AML-193 (cell line): ENCODE results near the gene B3GNT8.

Source experiments
- DNase-seq, 2 experiments: peaks; one replicate each; lab custom pipeline; 2025; lab: John Stamatoyannopoulos, UW

B3GNT8 gene

DNA sequence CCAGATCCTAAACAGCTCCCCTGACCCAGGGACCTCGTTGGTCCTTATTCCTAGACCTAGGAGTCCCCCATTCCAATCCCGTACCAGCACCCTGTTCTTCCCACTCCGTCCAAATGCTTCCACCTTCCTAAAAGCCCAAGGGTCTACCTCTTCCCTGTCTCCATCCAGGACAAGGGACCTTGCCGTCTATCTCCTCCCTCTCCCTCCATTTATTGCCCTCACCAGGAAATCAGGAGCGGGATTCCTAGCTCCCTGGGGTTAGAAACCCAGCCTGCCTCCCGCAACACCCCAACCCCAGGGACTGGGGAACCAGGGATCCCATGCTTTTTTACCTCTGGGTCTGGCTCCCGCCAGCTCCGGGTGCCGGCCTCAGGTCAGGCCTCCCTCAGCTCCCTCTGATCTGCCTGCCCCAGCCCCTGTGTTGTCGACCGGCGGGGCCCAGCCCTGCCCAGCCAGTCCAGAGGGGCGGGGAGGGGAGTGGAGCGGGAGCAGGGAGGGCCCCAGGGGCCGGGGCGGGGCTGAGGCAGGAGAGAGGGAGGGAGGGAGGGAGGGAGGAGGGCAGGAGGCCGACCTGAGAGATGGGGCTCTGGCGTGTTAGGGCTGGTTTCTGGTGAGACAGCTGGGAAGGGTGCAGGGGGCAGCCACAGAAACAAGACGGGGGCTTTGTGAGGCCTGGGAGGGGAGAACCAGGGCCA is at the start of gene B3GNT8:
Gene B3GNT8, minus strand, starts transcription at position 423 of the 695 bp plus-strand sequence. CDS start 596 bp downstream, outside the sequence.
- DNase-seq = peak; percentile 62 to 71

- DNase-seq = no peak
Observed at GRCh38 chr19:41476583-41476982, 49.4 kb upstream of the B3GNT8 start.

- peak in 1 of 2 experiments; percentile 10 for DNase-seq
Observed at GRCh38 chr19:41463257-41464256, 36.4 kb upstream of the B3GNT8 start.

GRCh38 chr19:41462497-41462896 is 35.3 kb upstream of the B3GNT8 start:
- DNase-seq = no peak

DNA sequence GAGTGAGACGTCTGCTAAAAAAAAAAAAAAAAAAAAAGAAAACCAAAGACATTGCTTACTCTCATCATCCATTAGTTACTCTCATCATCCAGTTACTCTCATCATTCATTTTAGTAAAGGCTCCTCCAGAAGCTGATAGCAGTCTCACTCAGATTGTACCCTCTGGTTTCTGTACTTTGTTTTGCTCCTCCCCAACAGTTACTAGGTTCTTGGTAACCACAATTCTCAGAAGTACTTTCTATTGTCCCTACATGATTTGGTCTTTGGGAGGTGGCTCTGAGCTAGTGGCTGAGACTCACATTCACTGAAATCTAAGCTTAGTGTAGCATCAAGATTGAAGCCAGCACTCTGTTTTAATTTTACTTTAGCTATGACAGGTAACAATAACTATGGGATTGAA is 30.1 kb upstream of the B3GNT8 start:
- no peak for DNase-seq

- DNase-seq = no peak
Observed at GRCh38 chr19:41456342-41456918, 29.3 kb upstream of the B3GNT8 start.

DNA sequence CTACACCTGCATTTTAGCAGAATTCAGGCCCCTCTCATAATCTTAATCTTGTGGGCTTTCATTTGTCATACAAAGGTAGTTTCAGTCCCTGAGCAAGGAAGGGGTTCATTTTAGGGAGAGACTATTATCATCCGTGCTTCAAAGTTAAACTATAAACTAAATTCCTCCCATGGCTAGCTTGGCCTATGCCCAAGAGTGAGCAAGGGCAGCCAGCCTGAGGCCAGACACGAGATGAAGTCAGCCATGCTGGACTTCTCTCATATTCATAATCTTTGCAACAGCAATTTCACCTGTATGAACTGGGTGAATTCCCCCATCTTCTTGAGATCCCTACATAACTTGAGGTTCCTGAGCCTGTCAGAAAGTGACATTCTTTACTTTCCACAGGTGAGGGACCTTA is 28.8 kb upstream of the B3GNT8 start:
- no peak for DNase-seq

DNA sequence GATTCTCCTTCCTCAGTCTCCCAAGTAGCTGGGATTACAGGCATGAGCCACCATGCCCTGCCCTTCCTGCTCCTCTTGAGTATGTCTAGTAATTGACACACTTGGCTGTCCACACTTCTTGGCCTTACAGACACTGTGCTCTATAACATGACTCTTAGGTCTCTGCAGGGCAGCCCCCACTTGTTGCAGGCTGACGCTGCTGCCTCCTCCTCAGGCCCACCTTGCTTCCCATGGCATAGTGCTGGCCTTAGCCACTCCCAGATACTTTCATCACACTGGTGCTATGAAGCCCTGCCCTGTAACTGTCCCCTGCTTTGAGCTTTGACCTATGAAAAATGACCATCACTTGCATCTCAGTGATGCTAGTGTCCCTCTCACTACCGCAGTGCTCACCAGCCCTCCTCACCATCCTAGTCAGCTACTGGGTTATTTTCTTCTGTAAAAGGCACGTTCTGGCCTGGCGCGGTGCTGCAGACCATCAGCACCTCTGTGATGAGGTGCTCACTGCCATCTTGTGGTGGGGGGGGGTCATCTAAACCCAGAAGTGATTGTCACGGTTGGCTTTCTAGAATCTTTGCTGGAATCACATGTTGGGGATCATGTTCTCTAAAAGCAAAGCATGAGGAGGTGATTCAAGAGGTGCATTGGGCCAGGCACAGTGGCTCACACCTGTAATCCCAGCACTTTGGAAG is 25.6 kb upstream of the B3GNT8 start:
- no peak for DNase-seq

GRCh38 chr19:41449865-41450178 is 22.6 kb upstream of the B3GNT8 start:
- no peak for DNase-seq

GRCh38 chr19:41449079-41449864 is 22.1 kb upstream of the B3GNT8 start:
- DNase-seq = peak; percentile 53 to 64

DNA sequence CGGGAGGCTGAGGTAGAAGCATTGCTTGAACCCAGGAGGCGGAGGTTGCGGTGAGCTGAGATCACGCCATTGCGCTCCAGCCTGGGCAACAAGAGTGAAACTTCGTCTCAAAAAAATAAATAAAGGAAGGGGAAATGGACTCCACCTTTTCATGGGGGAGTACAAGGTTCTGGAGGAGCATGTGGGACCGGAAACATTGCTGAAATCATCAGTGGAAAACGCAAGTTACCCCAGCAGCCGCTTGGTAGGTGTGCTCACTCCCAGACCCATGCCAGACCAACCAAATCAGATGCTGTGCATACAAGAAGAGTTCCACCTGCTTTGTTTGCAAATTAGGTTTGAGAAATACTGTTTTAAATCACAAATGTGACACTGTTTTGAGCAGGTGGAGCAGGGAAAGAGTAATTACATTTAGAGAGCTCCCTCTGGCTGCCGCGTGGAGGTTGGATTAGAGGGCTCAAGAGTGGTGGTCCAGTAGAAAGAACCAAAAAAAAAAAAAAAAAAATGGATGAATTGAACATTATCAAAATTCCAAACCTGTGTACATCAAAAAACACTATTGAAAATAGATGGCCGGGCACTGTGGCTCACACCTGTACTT is 20.7 kb upstream of the B3GNT8 start:
- no peak for DNase-seq

DNA sequence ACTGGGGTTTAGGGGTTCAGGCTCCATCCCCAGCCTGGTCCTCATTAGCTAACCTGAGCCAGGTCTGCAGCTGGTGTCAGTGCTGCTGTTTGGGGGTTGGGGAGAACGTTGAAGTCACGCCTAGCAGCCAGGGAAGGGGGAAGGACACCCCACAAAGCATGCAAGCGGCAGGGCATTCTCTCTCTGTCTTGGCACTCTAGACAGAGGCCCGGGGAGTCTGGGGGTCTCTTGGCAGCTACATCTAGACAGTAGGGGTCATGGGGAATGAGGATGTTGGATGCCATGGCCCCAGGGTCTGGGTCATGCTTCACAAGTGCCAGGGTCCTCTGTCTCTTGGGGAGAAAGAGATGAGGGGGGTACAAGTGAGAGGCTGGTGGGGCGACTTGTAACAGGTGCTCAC is 18.4 kb upstream of the B3GNT8 start:
- DNase-seq = no peak

- DNase-seq = no peak
Observed at GRCh38 chr19:41443813-41444455, 16.8 kb upstream of the B3GNT8 start.

GRCh38 chr19:41442473-41443355 is 15.5 kb upstream of the B3GNT8 start, which contains the start of gene ERICH4:
TSS of gene ERICH4 (plus strand) at chr19:41443156. CDS start at chr19:41443170, 14 bp downstream.
- DNase-seq = no peak

- no peak for DNase-seq
Observed at GRCh38 chr19:41441321-41441945, 14.3 kb upstream of the B3GNT8 start.

DNA sequence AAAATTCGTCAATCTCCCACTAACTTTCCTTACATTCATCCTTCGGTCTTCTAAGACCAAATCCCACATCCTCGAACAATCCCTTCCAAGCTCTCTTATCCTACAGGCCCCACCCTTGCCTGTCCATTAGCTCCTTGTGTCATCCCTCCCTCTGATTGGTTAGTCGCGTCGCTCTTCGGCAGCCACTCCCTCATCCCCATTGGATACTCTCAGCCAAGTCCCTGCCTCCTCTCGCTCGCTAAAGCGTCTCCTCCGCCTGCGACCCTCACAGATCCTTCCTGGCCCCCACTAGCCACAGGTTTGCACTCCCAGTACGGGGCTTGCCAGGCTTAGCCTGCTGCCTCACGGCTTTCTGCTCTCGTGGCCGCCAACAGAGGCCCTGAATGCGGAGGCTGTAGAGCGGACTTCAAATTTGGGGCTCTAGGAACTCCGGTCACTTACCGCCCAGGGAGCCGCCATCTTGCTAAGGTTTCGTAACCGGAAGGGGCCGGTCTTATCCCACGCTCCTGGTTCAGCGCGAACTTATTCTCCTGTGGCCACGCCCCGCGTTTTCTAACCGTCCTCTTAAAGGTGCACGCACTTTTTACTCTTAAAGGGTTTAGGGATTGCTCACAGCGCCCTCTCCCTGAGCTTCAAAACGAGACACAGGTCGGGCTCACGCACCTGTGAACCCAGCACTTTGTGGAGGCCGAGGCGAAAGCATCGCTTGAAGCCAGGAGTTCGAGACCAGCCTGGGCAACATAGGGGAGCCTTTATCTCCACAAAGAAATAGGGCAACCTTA is 12.5 kb upstream of the B3GNT8 start, which contains the start of gene DMAC2:
Gene DMAC2, minus strand, starts transcription at position 472 of the 782 bp plus-strand sequence. Its CDS starts 13 bp downstream, at position 459.
- DNase-seq = peak; percentile 97 to 98

GRCh38 chr19:41437944-41438574 is 10.9 kb upstream of the B3GNT8 start:
- DNase-seq = no peak

DNA sequence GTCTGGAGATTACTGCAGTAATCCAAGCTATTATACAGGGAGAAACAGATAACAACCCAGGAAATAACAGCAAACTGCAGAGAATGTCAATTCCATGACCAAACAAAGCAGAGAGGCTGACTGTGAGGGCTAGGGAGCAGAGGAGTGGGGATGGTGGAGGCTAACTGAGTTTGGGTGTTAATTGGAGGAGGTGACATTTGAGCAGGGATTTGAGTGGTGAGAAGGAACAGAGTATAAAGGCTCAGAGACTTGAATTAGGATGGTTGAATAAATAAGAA is 9.4 kb upstream of the B3GNT8 start:
- no peak for DNase-seq
